Muscle of arm (tissue), 12 donors: ENCODE results near the gene NFKBIE. TPM values are rescaled to one million over a fixed set of nuclear protein-coding genes. Genes with fewer than 3 reads are reported as not detected.

Source experiments
- polyA plus RNA-seq, 12 donors: library from polyadenylated mRNA; unstranded; fragments of 120-200 nt; gene quantifications; one replicate each; pipeline ENCODE4 v1.2.1, GENCODE V29; 2013; ENCODE audit not compliant: insufficient read length in 12 of 12

The NFKBIE gene
- polyA plus RNA-seq, 12 donors, result 3.1 to 9.2 (median 4.5) TPM; not detected in 1

Other genes starting within 250 kb of the NFKBIE start
- gene MRPL14, start 138.1 kb downstream of the NFKBIE start, polyA plus RNA-seq, result 10 to 100 TPM in 11 of 12 donors, not detected in 1; 25.5 to 46.2 (median 30.6) TPM
- 10 to 100 TPM in 11 of 12 donors, not detected in 1; 13.4 to 37.5 (median 17.9) TPM for gene TMEM63B, start 138.0 kb downstream of the NFKBIE start, polyA plus RNA-seq
- gene CAPN11, start 106.7 kb downstream of the NFKBIE start, polyA plus RNA-seq, result under 1 TPM in 10 of 12 donors, not detected in 2; 0.14 to 0.46 (median 0.29) TPM
- 10 to 100 TPM in 9 of 12 donors, 1 to 10 TPM in 1, not detected in 2; 7.9 to 28.6 (median 18.8) TPM for gene MYMX, start 48.6 kb downstream of the NFKBIE start, polyA plus RNA-seq
- 10 to 100 TPM in 11 of 12 donors, not detected in 1; 55.1 to 90.8 (median 73.6) TPM for gene SLC29A1, start 42.0 kb downstream of the NFKBIE start, polyA plus RNA-seq
- gene HSP90AB1, start 18.4 kb downstream of the NFKBIE start, polyA plus RNA-seq, result 1,000 to 10,000 TPM in 3 of 12 donors, 100 to 1,000 TPM in 8, not detected in 1; 766 to 1,134 (median 924) TPM
- gene SLC35B2, start 8.0 kb downstream of the NFKBIE start, polyA plus RNA-seq, result 10 to 100 TPM in 11 of 12 donors, not detected in 1; 26.4 to 41.9 (median 30.6) TPM
- gene TMEM151B, start 4.9 kb upstream of the NFKBIE start, polyA plus RNA-seq, result 1 to 10 TPM in 2 of 12 donors, under 1 TPM in 8, not detected in 2; 0.15 to 2.8 (median 0.38) TPM
- 10 to 100 TPM in 1 of 12 donors, 1 to 10 TPM in 10, not detected in 1; 7.4 to 13.8 (median 8.7) TPM for gene AARS2, start 47.8 kb upstream of the NFKBIE start, polyA plus RNA-seq
- not detected for gene SPATS1, start 77.1 kb upstream of the NFKBIE start, polyA plus RNA-seq
- gene CDC5L, start 122.2 kb upstream of the NFKBIE start, polyA plus RNA-seq, result 10 to 100 TPM in 11 of 12 donors, not detected in 1; 16.6 to 31.1 (median 28.8) TPM